Neural cell (in vitro differentiated cells): ENCODE data around the gene DISP1. TPM values are rescaled to one million over a fixed set of nuclear protein-coding genes. Genes with fewer than 3 reads are reported as not detected.

ENCODE experiments used
- H2AFZ ChIP-seq: fragments of 200-600, 300-800 bp; sonication (generic), shearing (Covaris generic); 2 replicates; pipeline ENCODE4 v1.6.0; 2014; ENCODE audit warnings: low read depth, mild to moderate bottlenecking, antibody characterized with exemption, low read length, moderate library complexity
- H3F3A ChIP-seq: fragments of 200-600 bp; shearing (Covaris generic); 2 replicates; pipeline ENCODE4 v1.6.1; 2016; ENCODE audit warnings: mild to moderate bottlenecking, moderate library complexity, mixed read lengths, antibody characterized with exemption, low read length; ENCODE audit not compliant: insufficient read depth, poor library complexity, severe bottlenecking
- H3K27ac ChIP-seq: fragments of 200-600, 300-800 bp; sonication (generic), shearing (Covaris generic); 2 replicates; pipeline ENCODE4 v1.5.1; 2014; ENCODE audit warnings: mild to moderate bottlenecking, low read length, moderate library complexity
- H3K27me3 ChIP-seq: fragments of 300-800, 200-600 bp; sonication (generic), shearing (Covaris generic); 2 replicates; pipeline ENCODE4 v1.6.0; 2014; ENCODE audit warnings: mild to moderate bottlenecking, low read depth, low read length, moderate library complexity; ENCODE audit not compliant: insufficient read depth
- H3K36me3 ChIP-seq: fragments of 300-800, 200-600 bp; sonication (generic), shearing (Covaris generic); 2 replicates; pipeline ENCODE4 v1.5.1; 2014; ENCODE audit warnings: mild to moderate bottlenecking, antibody characterized with exemption, low read length, moderate library complexity; ENCODE audit not compliant: insufficient read depth
- H3K4me2 ChIP-seq: fragments of 300-800, 200-600 bp; sonication (generic), shearing (Covaris generic); 2 replicates; pipeline ENCODE4 v1.6.0; 2014; ENCODE audit warnings: mild to moderate bottlenecking, low read length
- H3K4me3 ChIP-seq: fragments of 300-800, 200-600 bp; sonication (generic), shearing (Covaris generic); 2 replicates; pipeline ENCODE4 v1.5.1; 2014; ENCODE audit warnings: mild to moderate bottlenecking, low read length, moderate library complexity
- H3K79me2 ChIP-seq: fragments of 200-600 bp; shearing (Covaris generic); replicated peaks from 2 replicates; pipeline ENCODE4 v1.6.0; 2014; ENCODE audit warnings: mild to moderate bottlenecking, low read length, moderate library complexity; ENCODE audit not compliant: insufficient read depth
- H3K9ac ChIP-seq: fragments of 300-800, 200-600 bp; sonication (generic), shearing (Covaris generic); 2 replicates; pipeline ENCODE4 v1.6.1; 2016; ENCODE audit warnings: mild to moderate bottlenecking, low read length, mixed read lengths
- H3K9me2 ChIP-seq: fragments of 200-600 bp; shearing (Covaris generic); 2 replicates; pipeline ENCODE4 v1.6.1; 2016; ENCODE audit warnings: mild to moderate bottlenecking, low read length, mixed read lengths; ENCODE audit not compliant: insufficient read depth
- H3K9me3 ChIP-seq: fragments of 200-600, 300-800 bp; sonication (generic), shearing (Covaris generic); 2 replicates; pipeline ENCODE4 v1.6.1; 2016; ENCODE audit warnings: mild to moderate bottlenecking, mixed run types, low read length, moderate library complexity, mixed read lengths
- H4K20me1 ChIP-seq: fragments of 200-600 bp; shearing (Covaris generic); 2 replicates; pipeline ENCODE4 v1.6.1; 2016; ENCODE audit warnings: mild to moderate bottlenecking, mixed run types; ENCODE audit not compliant: insufficient read depth
- EP300 ChIP-seq: fragments of 450-650 bp; conservative IDR thresholded peaks from 2 replicates; pipeline ENCODE4 v1.6.1; 2014; ENCODE audit warnings: antibody characterized with exemption, mild to moderate bottlenecking, moderate library complexity; ENCODE audit not compliant: poor library complexity, severe bottlenecking
- EZH2 ChIP-seq: fragments of 200-600, 300-800 bp; shearing (Covaris generic), sonication (generic); IDR thresholded peaks from 2 replicates; pipeline ENCODE4 v1.6.1; 2014; ENCODE audit warnings: antibody characterized with exemption, low read length, borderline replicate concordance, mild to moderate bottlenecking; ENCODE audit not compliant: insufficient read depth, poor library complexity, severe bottlenecking
- MXI1 ChIP-seq: fragments of 450-650 bp; conservative IDR thresholded peaks from 2 replicates; pipeline ENCODE4 v1.6.1; 2014; ENCODE audit warnings: antibody characterized with exemption, mild to moderate bottlenecking; ENCODE audit not compliant: poor library complexity, severe bottlenecking
- POLR2AphosphoS5 ChIP-seq: IDR thresholded peaks from 2 replicates; pipeline ENCODE4 v1.6.1; 2012
- RAD21 ChIP-seq: fragments of 450-650 bp; conservative IDR thresholded peaks from 2 replicates; pipeline ENCODE4 v1.6.1; 2014; ENCODE audit warnings: antibody characterized with exemption, mild to moderate bottlenecking, moderate library complexity
- SMC3 ChIP-seq: fragments of 450-650 bp; conservative IDR thresholded peaks from 2 replicates; pipeline ENCODE4 v1.6.1; 2014; ENCODE audit warnings: antibody characterized with exemption, mild to moderate bottlenecking, moderate library complexity; ENCODE audit not compliant: poor library complexity
- TAF1 ChIP-seq: IDR thresholded peaks from 2 replicates; pipeline ENCODE4 v1.6.1; 2012; ENCODE audit warnings: low read depth
- polyA plus RNA-seq: library from polyadenylated mRNA; depleted of rRNA; stranded (reverse); fragments of >200 nt; gene quantifications from 2 replicates; pipeline ENCODE4 v1.2.3, GENCODE V29; 2014
- TF ChIP-seq, protein P1 (sequence below): fragments of 450-650 bp; IDR thresholded peaks from 2 replicates; pipeline ENCODE4 v1.5.1; 2014; ENCODE audit warnings: antibody characterized with exemption, mild to moderate bottlenecking, moderate library complexity; ENCODE audit not compliant: poor library complexity, severe bottlenecking
- TF ChIP-seq, protein P2 (sequence below): IDR thresholded peaks from 2 replicates; pipeline ENCODE4 v1.6.1; 2012; ENCODE audit warnings: borderline replicate concordance

DISP1 gene
- polyA plus RNA-seq, 1 donor from 2014 or later = 3.9 TPM

DNA sequence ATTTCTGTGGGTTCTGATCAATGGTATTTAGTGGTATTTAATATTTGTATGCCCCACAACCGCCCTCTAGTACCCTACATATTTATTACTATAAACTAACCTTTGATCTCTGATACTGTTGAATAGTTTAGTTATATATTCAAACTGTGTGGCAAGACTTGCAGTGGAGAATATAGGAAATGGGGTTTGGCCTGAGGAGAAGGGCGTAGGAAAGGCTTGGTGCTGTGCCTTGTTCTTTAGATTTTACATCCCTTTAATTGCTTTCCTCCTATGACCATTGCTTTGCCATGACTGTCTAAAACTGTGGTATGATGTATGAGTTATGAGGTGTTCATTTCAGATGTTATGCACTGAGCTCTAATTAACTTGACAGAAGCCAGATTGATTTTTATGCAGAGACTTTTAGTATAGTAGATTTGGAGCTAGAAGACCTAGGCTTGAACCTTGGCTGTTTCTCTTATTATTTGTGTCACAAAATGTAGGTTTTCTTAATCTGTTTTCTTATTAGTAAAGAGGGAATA lies 18.6 kb downstream of the DISP1 start:
- Histone ChIP-seq H3K36me3 (no peaks in the 10 kb centered on the region), H2AFZ (no peak overlapping the region)

DNA sequence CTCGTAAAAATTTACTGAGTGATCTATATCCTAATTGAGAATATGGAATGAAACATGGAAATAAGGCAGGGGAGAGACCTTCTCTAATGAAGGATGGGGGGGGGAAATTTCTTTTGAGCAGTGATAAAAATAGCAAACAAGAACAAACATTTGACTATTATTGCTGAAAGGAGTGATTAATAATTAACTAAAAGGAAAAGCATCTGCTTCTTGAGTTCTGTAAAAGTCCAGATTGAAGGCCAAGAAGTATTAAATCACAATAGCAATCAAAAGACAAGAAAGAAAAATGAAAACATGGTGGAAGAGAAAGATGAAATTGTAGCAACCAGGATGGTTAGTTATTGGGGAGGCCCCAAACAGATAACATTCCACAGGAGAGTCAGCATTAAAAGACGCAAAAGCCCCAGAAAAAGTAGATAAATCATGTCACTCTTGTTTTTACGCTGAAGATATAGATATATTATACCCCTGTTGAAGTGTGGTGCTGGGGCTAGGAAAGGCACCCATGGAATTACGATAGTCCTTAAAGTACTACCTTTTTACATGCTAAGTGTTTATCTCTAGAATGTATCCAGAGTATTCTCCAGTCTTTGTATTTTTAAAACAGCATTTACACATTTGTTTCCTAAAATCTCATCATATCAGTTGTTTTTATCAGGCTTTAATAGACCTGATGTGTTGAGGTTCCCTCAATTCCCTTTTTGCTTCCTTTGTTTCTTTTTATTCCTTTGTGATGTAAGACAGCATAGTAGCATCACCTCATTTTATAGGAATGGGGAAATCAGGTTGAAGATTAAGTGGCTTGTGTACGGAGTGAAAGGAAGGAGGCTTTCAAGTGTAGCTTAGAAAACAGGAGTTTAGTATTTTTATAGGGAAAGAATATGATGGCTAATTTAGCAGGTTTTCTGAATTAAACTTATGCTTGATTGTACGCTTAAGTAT lies 28.9 kb downstream of the DISP1 start:
- Histone ChIP-seq H3K79me2 (peaks cover 3% of the 10 kb centered on the region), H4K20me1 (no peaks in the 10 kb centered on the region), H3F3A (no peaks in the 10 kb centered on the region), H3K4me3 (no peak overlapping the region), H3K27me3 (no peaks in the 10 kb centered on the region), H3K9me2 (no peaks in the 10 kb centered on the region), H3K9ac (no peak overlapping the region), H3K9me3 (no peaks in the 10 kb centered on the region), H3K27ac (no peak overlapping the region), H3K4me2 (no peak overlapping the region), H3K36me3 (no peaks in the 10 kb centered on the region), H2AFZ (no peak overlapping the region)
- TF ChIP-seq EZH2 (no peak), MXI1 (no peak), RAD21 (no peak), EP300 (no peak), TAF1 (no peak)
- TF ChIP-seq, protein P1, sequence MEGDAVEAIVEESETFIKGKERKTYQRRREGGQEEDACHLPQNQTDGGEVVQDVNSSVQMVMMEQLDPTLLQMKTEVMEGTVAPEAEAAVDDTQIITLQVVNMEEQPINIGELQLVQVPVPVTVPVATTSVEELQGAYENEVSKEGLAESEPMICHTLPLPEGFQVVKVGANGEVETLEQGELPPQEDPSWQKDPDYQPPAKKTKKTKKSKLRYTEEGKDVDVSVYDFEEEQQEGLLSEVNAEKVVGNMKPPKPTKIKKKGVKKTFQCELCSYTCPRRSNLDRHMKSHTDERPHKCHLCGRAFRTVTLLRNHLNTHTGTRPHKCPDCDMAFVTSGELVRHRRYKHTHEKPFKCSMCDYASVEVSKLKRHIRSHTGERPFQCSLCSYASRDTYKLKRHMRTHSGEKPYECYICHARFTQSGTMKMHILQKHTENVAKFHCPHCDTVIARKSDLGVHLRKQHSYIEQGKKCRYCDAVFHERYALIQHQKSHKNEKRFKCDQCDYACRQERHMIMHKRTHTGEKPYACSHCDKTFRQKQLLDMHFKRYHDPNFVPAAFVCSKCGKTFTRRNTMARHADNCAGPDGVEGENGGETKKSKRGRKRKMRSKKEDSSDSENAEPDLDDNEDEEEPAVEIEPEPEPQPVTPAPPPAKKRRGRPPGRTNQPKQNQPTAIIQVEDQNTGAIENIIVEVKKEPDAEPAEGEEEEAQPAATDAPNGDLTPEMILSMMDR = no peak
- TF ChIP-seq, protein P2, sequence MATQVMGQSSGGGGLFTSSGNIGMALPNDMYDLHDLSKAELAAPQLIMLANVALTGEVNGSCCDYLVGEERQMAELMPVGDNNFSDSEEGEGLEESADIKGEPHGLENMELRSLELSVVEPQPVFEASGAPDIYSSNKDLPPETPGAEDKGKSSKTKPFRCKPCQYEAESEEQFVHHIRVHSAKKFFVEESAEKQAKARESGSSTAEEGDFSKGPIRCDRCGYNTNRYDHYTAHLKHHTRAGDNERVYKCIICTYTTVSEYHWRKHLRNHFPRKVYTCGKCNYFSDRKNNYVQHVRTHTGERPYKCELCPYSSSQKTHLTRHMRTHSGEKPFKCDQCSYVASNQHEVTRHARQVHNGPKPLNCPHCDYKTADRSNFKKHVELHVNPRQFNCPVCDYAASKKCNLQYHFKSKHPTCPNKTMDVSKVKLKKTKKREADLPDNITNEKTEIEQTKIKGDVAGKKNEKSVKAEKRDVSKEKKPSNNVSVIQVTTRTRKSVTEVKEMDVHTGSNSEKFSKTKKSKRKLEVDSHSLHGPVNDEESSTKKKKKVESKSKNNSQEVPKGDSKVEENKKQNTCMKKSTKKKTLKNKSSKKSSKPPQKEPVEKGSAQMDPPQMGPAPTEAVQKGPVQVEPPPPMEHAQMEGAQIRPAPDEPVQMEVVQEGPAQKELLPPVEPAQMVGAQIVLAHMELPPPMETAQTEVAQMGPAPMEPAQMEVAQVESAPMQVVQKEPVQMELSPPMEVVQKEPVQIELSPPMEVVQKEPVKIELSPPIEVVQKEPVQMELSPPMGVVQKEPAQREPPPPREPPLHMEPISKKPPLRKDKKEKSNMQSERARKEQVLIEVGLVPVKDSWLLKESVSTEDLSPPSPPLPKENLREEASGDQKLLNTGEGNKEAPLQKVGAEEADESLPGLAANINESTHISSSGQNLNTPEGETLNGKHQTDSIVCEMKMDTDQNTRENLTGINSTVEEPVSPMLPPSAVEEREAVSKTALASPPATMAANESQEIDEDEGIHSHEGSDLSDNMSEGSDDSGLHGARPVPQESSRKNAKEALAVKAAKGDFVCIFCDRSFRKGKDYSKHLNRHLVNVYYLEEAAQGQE = no peak

More for the DNA sequence above, 18.6 kb downstream of the DISP1 start:
- Histone ChIP-seq H3F3A (no peaks in the 10 kb centered on the region), H3K9me2 (no peaks in the 10 kb centered on the region), H3K27ac (no peak overlapping the region), H4K20me1 (no peaks in the 10 kb centered on the region), H3K9me3 (no peaks in the 10 kb centered on the region), H3K4me3 (no peak overlapping the region), H3K9ac (no peak overlapping the region), H3K27me3 (no peaks in the 10 kb centered on the region), H3K4me2 (no peak overlapping the region), H3K79me2 (no peaks in the 10 kb centered on the region)
- TF ChIP-seq RAD21 (no peak), EZH2 (no peak), SMC3 (no peak), TAF1 (no peak), POLR2AphosphoS5 (no peak), MXI1 (no peak), EP300 (no peak)
- TF ChIP-seq, protein P1 = no peak
- TF ChIP-seq, protein P2 = no peak
